Subcutaneous abdominal adipose tissue (tissue), 5 donors: ENCODE measurements around the gene CCDC192.

ENCODE experiments used
- H3K27ac ChIP-seq: one replicate; pipeline ENCODE4 v1.7.0; 2013; ENCODE audit warnings: low read depth, mild to moderate bottlenecking, inconsistent platforms, low read length, moderate library complexity
- H3K27me3 ChIP-seq, 5 donors: one replicate each; pipeline ENCODE4 v1.7.0; 2013; ENCODE audit warnings: low read length in 5 of 5, inconsistent platforms in 1 of 5; ENCODE audit not compliant: control insufficient read depth in 5 of 5, insufficient read depth in 4 of 5
- H3K36me3 ChIP-seq, 5 donors: one replicate each; pipeline ENCODE4 v1.7.0; 2013; ENCODE audit warnings: low read length in 5 of 5; ENCODE audit not compliant: control insufficient read depth in 5 of 5, insufficient read depth in 5 of 5
- H3K4me1 ChIP-seq, 5 donors: one replicate each; pipeline ENCODE4 v1.7.0; 2013; ENCODE audit warnings: low read length in 5 of 5, mild to moderate bottlenecking in 3 of 5, moderate library complexity in 1 of 5; ENCODE audit not compliant: control insufficient read depth in 5 of 5, insufficient read depth in 5 of 5
- H3K4me3 ChIP-seq, 5 donors: one replicate each; pipeline ENCODE4 v1.7.0; 2013; ENCODE audit warnings: low read length in 5 of 5, low read depth in 1 of 5
- H3K9ac ChIP-seq, 5 donors: one replicate each; pipeline ENCODE4 v1.7.0; 2013; ENCODE audit warnings: low read length in 5 of 5, mild to moderate bottlenecking in 4 of 5, moderate library complexity in 3 of 5
- H3K9me3 ChIP-seq, 5 donors: one replicate each; pipeline ENCODE4 v1.7.0; 2013; ENCODE audit warnings: low read length in 5 of 5; ENCODE audit not compliant: control insufficient read depth in 5 of 5
- donor health status: healthy.
- donor health status: healthy.
- donor health status: healthy.
- donor health status: healthy.
- donor health status: healthy.

Gene CCDC192

DNA sequence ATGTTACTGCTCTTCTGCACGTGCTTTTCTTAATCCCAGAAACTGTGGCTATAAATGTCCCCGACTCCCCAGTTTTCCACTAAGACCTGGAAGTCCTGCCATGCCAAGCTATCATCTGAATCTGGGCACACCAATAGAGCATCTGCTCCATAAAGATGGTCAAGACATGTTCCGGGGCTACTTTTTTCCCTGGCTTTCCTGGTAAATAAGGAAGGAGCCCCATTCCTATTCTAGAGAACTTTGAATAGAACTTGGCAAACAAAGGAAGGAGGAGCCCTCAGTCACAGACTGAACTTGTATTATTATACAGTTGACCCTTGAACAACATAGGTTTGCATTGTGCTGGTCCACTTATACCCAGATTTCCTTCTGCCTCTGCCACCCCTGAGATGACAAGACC lies 182.9 kb downstream of the CCDC192 start:
- H3K27me3 ChIP-seq, result no peaks in the 10 kb centered on the region
- no peak overlapping the region for H3K9ac ChIP-seq
- no peak overlapping the region for H3K27ac ChIP-seq
- no peak overlapping the region for H3K4me3 ChIP-seq
- peaks cover 0 to 15% (median 0%) of the 10 kb centered on the region in 5 donors for H3K4me1 ChIP-seq
- H3K36me3 ChIP-seq, result no peaks in the 10 kb centered on the region
- H3K9me3 ChIP-seq, result no peaks in the 10 kb centered on the region

DNA sequence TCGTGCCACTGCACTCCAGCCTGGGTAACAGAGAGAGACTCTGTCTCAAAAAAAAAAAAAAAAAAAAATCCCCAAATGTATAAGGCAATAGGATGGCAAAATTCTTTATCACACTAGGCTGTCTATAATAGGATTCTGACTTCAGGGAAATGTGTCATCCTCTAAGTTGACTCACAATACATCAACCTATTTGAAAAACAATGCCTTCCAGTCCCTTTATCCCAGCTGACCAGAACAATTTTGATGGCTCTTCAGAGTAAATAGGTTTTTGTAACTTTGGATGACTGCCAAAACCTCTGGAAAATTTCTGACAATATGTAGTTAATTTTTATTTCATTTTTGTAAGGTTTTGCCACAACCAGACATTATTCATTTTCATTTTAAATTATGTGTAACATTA lies 184.1 kb downstream of the CCDC192 start:
- no peaks in the 10 kb centered on the region for H3K36me3 ChIP-seq
- H3K4me3 ChIP-seq, result no peak overlapping the region
- H3K27me3 ChIP-seq, result no peaks in the 10 kb centered on the region
- H3K4me1 ChIP-seq, result peaks cover 0 to 16% (median 0%) of the 10 kb centered on the region in 5 donors
- no peaks in the 10 kb centered on the region for H3K9me3 ChIP-seq
- no peak overlapping the region for H3K27ac ChIP-seq
- H3K9ac ChIP-seq, result no peak overlapping the region

DNA sequence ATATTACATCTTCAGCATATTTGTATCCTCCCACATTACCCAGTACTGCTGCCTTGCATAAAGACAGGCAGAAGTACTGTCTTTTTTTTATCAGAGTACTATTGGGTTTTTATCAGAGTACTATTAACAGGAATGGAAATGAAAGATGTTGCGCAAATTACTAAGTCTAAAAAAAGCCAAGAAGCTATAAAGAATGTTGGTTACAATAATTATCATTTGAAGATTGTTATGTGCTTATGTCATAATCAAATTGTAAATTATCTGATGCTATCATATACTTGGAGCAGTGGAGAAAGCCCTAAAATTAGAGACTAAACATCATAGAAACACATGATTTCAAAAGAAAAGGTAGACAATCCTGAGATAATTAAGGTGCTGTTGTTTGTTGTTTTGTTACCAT lies 188.8 kb downstream of the CCDC192 start:
- H3K9ac ChIP-seq, result no peak overlapping the region
- no peak overlapping the region for H3K27ac ChIP-seq
- no peak overlapping the region for H3K4me3 ChIP-seq
- H3K27me3 ChIP-seq, result no peaks in the 10 kb centered on the region
- peaks cover 0 to 8% (median 7%) of the 10 kb centered on the region in 5 donors for H3K4me1 ChIP-seq
- no peaks in the 10 kb centered on the region for H3K9me3 ChIP-seq
- H3K36me3 ChIP-seq, result no peaks in the 10 kb centered on the region

DNA sequence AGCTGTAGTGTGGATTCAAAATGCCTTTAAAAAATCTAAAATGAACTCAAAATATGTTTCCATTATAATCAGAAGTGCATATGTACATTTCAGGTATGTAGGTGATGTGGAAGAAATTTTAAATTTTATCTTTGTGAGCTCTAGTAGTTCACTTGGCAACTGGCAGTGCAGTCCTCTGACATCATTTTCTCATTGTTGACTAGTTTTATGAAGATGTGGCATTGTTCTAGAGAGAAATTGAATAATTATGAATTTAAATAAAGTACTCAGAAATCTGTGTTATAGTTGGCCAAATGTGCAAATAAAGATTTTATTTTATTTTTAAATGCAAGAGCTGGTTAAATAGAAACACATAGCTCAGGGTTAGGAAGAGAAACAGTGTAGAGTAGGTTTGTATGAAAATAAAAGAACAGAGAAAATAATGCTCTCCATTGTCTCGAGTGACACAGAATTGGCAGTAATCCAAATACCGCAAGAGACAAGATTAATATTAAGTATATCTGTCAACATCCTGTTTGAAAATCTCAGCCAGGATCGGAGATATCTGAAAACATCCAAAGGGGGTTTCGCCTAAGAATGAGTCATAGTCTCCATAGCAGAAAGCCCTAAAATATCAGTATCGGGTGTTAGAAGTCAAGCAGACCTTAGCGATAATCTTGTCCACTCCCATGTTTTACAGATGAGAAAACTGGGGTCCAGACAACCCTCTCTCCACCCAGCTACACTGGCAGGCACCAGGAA lies 189.4 kb downstream of the CCDC192 start:
- no peak overlapping the region for H3K4me3 ChIP-seq
- H3K27ac ChIP-seq, result no peak overlapping the region
- H3K9ac ChIP-seq, result no peak overlapping the region

DNA sequence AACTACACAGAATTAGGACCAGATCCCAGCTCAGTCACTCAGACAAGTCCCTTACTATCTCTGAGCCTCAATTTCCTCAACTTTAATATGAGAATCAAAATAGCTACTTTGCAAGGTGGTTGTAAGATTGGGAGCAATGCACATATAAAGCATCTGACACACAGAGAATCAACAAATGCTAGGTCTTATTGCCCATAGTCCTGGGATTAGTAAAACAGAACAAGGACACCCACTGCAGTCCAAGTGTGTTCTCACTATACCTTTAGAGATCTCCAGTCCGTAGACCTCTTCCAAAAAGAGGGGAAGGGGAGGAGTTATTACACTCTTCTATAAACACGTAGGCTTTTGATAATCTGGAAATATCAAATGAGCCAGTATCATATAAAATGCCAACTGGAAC lies 190.0 kb downstream of the CCDC192 start:
- H3K9me3 ChIP-seq, result no peaks in the 10 kb centered on the region
- H3K27me3 ChIP-seq, result no peaks in the 10 kb centered on the region
- no peak overlapping the region for H3K9ac ChIP-seq
- peaks cover 0 to 8% (median 7%) of the 10 kb centered on the region in 5 donors for H3K4me1 ChIP-seq
- H3K36me3 ChIP-seq, result no peaks in the 10 kb centered on the region
- no peak overlapping the region for H3K4me3 ChIP-seq
- no peak overlapping the region for H3K27ac ChIP-seq

More for the DNA sequence above, 189.4 kb downstream of the CCDC192 start:
- Histone ChIP-seq H3K9me3 (no peaks in the 10 kb centered on the region), H3K36me3 (no peaks in the 10 kb centered on the region), H3K27me3 (no peaks in the 10 kb centered on the region), H3K4me1 (peaks cover 0 to 8% (median 7%) of the 10 kb centered on the region in 5 donors)

DNA sequence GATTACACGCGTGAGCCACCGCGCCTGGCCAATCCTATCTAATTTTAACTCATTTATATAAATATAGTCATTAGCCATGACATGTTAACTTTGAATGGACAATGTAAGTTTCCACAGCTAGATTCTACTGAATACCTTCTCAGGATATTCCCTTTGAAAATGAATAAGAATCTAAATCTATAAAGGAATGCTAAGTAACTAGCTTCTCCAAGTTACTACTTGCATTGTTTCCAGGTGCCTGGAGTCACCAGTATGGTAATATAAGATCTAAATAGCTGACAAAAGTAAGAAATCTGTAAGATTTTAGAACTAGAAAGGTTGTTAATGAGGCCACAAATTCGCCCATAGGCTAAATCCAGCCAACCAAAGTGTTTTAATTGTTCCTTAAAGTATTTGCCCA lies 191.3 kb downstream of the CCDC192 start:
- Histone ChIP-seq H3K4me3 (no peak overlapping the region), H3K36me3 (no peaks in the 10 kb centered on the region), H3K27ac (no peak overlapping the region), H3K4me1 (peaks cover 0 to 8% (median 7%) of the 10 kb centered on the region in 5 donors), H3K9ac (no peak overlapping the region), H3K27me3 (no peaks in the 10 kb centered on the region), H3K9me3 (no peaks in the 10 kb centered on the region)

DNA sequence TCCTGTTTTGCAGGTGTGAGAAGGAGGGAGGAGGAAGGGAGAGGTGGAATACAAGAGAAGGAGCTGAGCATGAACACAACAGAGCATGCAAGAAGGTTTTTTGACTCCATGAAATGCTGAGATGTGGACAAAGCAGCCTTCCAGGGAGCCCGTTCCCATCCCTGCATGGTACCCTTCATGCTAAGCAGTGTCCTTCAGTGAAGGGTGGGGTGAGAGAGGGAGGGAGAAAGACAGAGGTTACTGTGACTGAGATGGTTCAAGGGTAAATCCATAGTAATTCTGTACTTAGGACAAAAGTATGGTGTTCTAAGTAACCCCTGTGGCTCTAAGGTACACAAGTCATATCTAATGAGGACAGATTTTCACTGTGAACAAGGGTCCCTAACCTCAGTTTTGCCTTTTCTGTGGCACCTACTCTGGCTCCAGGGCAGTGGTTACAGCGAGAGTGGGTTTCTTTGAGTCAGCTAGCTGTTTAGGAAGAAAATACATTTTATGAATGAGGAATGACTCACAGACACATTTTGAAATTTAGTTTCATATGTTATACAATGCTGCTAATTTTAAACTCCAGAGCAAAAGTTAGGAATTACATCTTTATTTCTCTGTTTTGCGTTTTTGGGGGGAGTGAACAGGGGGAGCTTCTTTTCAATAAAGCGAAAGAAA lies 195.5 kb downstream of the CCDC192 start:
- Histone ChIP-seq H3K36me3 (no peaks in the 10 kb centered on the region), H3K4me1 (no peaks in the 10 kb centered on the region), H3K9me3 (no peaks in the 10 kb centered on the region), H3K27ac (no peak overlapping the region), H3K27me3 (no peaks in the 10 kb centered on the region), H3K4me3 (no peak overlapping the region), H3K9ac (no peak overlapping the region)

DNA sequence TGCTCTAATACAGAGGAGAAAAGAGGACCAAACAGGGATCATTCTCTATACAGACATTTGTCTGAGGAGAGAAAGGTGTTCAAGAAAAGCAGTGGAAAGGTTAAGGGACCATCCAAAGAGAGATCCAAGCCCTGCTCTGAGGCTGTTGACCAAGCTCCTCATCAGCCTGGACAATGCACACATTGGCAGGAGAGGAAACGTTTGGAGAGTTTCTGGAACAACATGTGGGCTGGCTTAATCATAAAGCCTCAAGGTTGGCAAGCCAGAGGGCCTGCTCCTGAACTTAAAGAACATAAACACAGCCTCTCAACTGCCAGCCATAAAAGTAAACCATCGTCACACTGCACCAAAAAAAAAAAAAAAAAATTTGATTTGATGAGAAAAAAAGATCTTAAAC lies 196.0 kb downstream of the CCDC192 start:
- no peaks in the 10 kb centered on the region for H3K4me1 ChIP-seq
- H3K9ac ChIP-seq, result no peak overlapping the region
- H3K4me3 ChIP-seq, result no peak overlapping the region
- H3K27ac ChIP-seq, result no peak overlapping the region
- H3K36me3 ChIP-seq, result no peaks in the 10 kb centered on the region
- H3K27me3 ChIP-seq, result no peaks in the 10 kb centered on the region
- no peaks in the 10 kb centered on the region for H3K9me3 ChIP-seq

DNA sequence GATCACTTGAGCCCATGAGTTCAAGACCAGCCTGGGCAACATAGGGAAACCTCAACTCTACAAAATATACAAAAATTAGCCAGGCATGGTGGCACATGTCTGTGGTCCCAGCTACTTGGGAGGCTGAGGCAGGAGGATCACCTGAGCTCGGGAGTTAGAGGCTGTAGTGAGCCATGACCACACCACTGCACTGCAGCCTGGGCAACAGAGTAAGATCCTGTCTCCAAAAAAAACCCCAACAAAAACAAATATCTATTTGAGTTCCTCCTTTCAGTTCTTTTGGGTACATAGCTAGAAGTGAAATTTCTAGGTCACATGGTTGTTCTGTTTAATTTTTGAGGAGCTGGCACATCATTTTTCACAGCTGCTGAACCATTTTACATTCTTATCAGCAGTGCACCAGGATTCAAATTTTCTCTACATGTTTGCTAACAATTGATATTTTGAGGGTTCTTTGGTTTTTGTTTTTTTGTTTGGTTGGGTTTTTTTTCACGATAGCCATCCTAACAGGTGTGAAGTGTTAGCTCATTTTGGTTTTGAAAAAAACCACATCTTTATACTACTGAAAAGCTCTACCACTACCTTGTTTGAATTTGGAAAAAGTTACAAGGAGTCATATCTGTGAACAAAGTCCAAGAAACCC lies 203.5 kb downstream of the CCDC192 start:
- Histone ChIP-seq H3K27ac (no peak overlapping the region), H3K36me3 (no peaks in the 10 kb centered on the region), H3K9me3 (no peaks in the 10 kb centered on the region), H3K4me1 (peaks cover 0 to 13% (median 0%) of the 10 kb centered on the region in 5 donors), H3K4me3 (no peak overlapping the region), H3K27me3 (no peaks in the 10 kb centered on the region), H3K9ac (no peak overlapping the region)

DNA sequence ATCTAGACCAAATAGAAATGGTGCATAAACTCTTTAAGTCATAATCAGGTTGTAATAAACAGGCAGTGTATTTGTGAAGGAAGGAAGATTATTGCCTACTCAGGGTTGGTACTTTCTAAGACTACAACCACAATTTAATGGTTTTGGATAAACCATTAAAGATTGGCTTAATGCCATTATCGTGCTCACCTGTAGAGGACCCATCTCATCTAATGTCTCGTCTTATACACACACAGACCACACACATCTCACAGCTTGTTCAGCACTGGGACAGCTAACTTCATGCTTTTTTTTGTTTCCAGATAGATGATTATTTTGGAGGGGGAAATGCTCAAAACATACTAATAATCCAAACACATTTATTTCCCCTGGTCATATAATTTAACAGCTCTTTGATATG lies 204.7 kb downstream of the CCDC192 start:
- H3K9me3 ChIP-seq, result no peaks in the 10 kb centered on the region
- H3K4me1 ChIP-seq, result peaks cover 0 to 13% (median 0%) of the 10 kb centered on the region in 5 donors
- H3K27me3 ChIP-seq, result no peaks in the 10 kb centered on the region

More for the DNA sequence above, 204.7 kb downstream of the CCDC192 start:
- no peaks in the 10 kb centered on the region for H3K36me3 ChIP-seq
- no peak overlapping the region for H3K4me3 ChIP-seq
- no peak overlapping the region for H3K27ac ChIP-seq
- no peak overlapping the region for H3K9ac ChIP-seq
